ENCODE results near the gene PPAT. TPM values are rescaled to one million over a fixed set of nuclear protein-coding genes. Genes with fewer than 3 reads are reported as not detected.

The PPAT gene
- 15.9 TPM for total RNA-seq (ENCODE audit: unreplicated experiment)
- long read RNA-seq, transcript PPAT-201 (11 exons, 3,682 nt), result major isoform, 5 of 7 reads
- long read RNA-seq, partial matches to known transcripts, result 0 of 7 reads
- long read RNA-seq, other reads (novel, unspliced or antisense), result 2 of 7 reads

DNA sequence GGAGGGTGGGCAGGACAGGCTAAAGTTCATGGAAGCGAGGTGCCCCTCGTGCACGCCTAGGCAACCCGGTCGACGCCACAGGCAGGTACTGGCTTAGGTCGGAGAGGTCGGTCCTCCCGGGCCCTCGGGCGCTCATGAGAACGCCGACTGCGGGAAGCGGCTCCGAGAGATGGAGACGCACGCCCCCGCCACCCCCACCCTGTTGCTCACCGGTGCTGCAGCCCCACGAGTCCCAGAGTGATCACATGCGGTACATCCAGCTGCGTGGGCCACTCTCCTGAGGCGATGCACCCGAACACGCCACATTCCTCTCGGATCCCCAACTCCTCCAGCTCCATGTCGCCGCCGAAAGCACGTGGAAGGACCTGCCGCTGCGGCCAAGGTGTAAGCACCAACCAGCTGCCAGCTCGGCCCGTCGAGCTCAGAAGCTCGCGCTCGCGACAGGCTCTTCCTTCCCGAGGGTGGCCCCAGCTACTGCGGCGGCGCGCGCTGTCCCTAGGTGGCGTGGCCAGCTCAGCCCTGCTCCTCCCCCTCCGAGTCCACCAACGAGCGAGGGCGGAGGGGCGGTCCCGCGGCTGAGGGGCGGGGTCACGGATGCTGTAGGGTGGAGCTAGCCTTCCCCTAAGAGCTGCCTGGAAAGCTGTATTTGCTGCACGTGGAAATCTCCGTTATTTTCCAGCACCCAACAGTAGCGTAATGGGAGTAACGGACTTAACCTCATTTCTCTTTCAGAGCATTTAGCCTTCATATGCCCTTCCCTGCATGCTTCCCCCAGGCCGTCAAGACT is at the start of gene PPAT:
Gene PPAT (minus strand): TSS at position 476 of the 787 bp plus-strand sequence. CDS start 138 bp downstream, at position 338.
- TF ChIP-seq, protein P1, sequence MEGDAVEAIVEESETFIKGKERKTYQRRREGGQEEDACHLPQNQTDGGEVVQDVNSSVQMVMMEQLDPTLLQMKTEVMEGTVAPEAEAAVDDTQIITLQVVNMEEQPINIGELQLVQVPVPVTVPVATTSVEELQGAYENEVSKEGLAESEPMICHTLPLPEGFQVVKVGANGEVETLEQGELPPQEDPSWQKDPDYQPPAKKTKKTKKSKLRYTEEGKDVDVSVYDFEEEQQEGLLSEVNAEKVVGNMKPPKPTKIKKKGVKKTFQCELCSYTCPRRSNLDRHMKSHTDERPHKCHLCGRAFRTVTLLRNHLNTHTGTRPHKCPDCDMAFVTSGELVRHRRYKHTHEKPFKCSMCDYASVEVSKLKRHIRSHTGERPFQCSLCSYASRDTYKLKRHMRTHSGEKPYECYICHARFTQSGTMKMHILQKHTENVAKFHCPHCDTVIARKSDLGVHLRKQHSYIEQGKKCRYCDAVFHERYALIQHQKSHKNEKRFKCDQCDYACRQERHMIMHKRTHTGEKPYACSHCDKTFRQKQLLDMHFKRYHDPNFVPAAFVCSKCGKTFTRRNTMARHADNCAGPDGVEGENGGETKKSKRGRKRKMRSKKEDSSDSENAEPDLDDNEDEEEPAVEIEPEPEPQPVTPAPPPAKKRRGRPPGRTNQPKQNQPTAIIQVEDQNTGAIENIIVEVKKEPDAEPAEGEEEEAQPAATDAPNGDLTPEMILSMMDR (IDR thresholded peaks at IDR 0.05; ENCODE audit: partially characterized antibody, unreplicated experiment), result peak; percentile 36
- H3K4me3 Mint-ChIP-seq (ENCODE audit: unreplicated experiment), result peak within 1 kb of the TSS; percentile 97
- peaks cover 3% of the 10 kb centered on the region for H3K9me3 Mint-ChIP-seq (ENCODE audit: unreplicated experiment)
- peaks cover 12% of the 10 kb centered on the region for H3K4me1 Mint-ChIP-seq (ENCODE audit: low read depth, unreplicated experiment)
- peak within 1 kb of the TSS; percentile 87 for H3K27ac Mint-ChIP-seq (ENCODE audit: unreplicated experiment)
- peaks cover 13% of the 10 kb centered on the region for H3K27me3 Mint-ChIP-seq (ENCODE audit: unreplicated experiment)
- DNase-seq, result peak; percentile 99
- H3K36me3 Mint-ChIP-seq (ENCODE audit: unreplicated experiment), result no peaks in the 10 kb centered on the region

DNA sequence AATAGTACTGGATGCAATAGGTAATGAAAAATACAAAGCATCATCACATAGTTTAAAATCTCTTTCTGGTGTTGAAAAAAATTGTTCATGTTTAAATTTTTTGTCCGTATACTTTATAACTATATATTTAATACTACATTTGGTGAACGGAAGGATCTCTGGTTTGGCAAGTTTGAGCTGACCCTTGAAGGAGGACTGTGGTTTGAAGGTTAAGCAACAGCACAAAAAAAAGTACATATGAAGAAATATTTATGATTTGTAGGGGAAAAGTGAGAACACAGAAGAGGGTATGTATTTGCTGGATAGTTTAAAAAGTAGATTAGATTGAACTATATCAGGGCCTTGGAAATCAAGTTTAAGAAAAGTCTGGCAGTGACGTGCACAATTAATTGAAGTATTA is 45.3 kb upstream of the PPAT start:
- no peaks in the 10 kb centered on the region for H3K9me3 Mint-ChIP-seq (ENCODE audit: unreplicated experiment)
- no peak for DNase-seq
- H3K36me3 Mint-ChIP-seq (ENCODE audit: unreplicated experiment), result no peaks in the 10 kb centered on the region
- H3K27ac Mint-ChIP-seq (ENCODE audit: unreplicated experiment), result no peak overlapping the region
- H3K4me3 Mint-ChIP-seq (ENCODE audit: unreplicated experiment), result no peak overlapping the region
- no peaks in the 10 kb centered on the region for H3K4me1 Mint-ChIP-seq (ENCODE audit: low read depth, unreplicated experiment)
- H3K27me3 Mint-ChIP-seq (ENCODE audit: unreplicated experiment), result no peaks in the 10 kb centered on the region
- TF ChIP-seq, protein P1 (IDR thresholded peaks at IDR 0.05; ENCODE audit: partially characterized antibody, unreplicated experiment), result no peak

DNA sequence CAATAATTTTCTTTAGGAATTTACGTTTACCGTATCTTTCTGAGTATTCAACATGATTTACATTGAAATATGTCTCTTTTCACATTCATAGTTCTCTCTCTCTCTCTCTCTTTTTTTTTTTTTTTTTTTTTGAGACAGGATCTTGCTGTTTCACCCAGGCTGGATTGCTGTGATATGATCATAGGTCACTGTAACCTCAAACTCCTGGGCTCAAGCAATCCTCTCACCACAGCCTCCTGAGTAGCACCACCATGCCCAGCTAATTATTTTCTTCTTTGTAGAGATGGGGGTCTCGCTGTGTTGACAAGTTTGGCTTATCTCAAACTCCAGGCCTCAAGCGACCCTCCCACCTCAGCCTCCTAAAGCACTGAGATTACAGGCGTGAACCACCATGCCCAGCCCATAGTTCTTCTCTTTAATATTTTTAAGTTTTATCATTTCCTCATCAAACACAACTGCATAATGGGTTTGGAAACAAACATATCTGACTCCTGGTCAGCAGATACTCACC is 41.8 kb upstream of the PPAT start:
- H3K4me3 Mint-ChIP-seq (ENCODE audit: unreplicated experiment), result no peak overlapping the region
- H3K36me3 Mint-ChIP-seq (ENCODE audit: unreplicated experiment), result no peaks in the 10 kb centered on the region

DNA sequence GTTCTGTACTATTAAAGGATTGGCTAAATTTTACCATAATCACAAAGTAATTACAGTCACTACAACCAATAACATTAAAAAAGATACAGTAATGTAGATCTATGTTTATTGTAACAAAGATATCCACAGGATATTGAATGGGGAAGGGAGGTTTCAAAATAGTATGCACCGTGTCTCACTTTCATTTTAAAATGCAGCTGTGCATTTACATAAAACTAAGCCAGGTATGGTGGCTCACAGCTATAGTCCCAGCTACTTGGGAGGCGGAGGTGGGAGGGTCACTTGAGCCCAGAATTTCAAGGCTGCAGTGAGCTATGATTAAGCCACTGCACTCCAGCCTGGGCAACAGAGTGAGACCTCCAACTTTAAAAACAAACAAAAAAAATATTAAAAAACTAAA is 40.5 kb upstream of the PPAT start:
- TF ChIP-seq, protein P1 (IDR thresholded peaks at IDR 0.05; ENCODE audit: partially characterized antibody, unreplicated experiment), result no peak
- no peak for DNase-seq
- Mint-ChIP-seq H3K4me1 (ENCODE audit: low read depth, unreplicated experiment) (no peaks in the 10 kb centered on the region), H3K4me3 (ENCODE audit: unreplicated experiment) (no peak overlapping the region), H3K27ac (ENCODE audit: unreplicated experiment) (no peak overlapping the region), H3K9me3 (ENCODE audit: unreplicated experiment) (no peaks in the 10 kb centered on the region), H3K27me3 (ENCODE audit: unreplicated experiment) (no peaks in the 10 kb centered on the region), H3K36me3 (ENCODE audit: unreplicated experiment) (no peaks in the 10 kb centered on the region)

More for the DNA sequence above, 41.8 kb upstream of the PPAT start:
- DNase-seq, result no peak
- Mint-ChIP-seq H3K9me3 (ENCODE audit: unreplicated experiment) (no peaks in the 10 kb centered on the region), H3K27me3 (ENCODE audit: unreplicated experiment) (no peaks in the 10 kb centered on the region), H3K4me1 (ENCODE audit: low read depth, unreplicated experiment) (no peaks in the 10 kb centered on the region), H3K27ac (ENCODE audit: unreplicated experiment) (no peak overlapping the region)
- TF ChIP-seq, protein P1 (IDR thresholded peaks at IDR 0.05; ENCODE audit: partially characterized antibody, unreplicated experiment), result no peak
